GM10248 (cell line): ENCODE results near the gene TGM1.

Experiments used
- CTCF ChIA-PET: fragments of 300-600 bp; sonication (Branson Sonifier 250); formaldehyde crosslinking; extraction: SDS; loops from one replicate; lab custom pipeline; 2021; ENCODE audit warnings: antibody characterized with exemption; lab: Yijun Ruan, JAX
- POLR2A ChIA-PET: fragments of 350-650 bp; sonication (Branson Sonifier 250); formaldehyde crosslinking; extraction: SDS; loops from one replicate; lab custom pipeline; 2020; ENCODE audit warnings: antibody characterized with exemption; lab: Yijun Ruan, JAX
- DNase-seq: peaks from one replicate; pipeline ENCODE4 v3.0.0; 2012; ENCODE audit errors: extremely low spot score
- CTCF ChIP-seq: IDR thresholded peaks from 2 replicates; pipeline ENCODE4 v1.5.1; 2012; ENCODE audit warnings: mild to moderate bottlenecking, low read depth; ENCODE audit errors: extremely low read depth, missing control alignments, control extremely low read depth

Gene TGM1

GRCh38 chr14:24285351-24285750 is 22.4 kb upstream of the TGM1 start:
- ChIA-PET POLR2A (no interaction called here), CTCF (interaction anchor here (0.7 to 13.3 kb wide), 5 partner anchors 13 to 43 kb away, joined by 3 to 121 read pairs (median 3); partner anchors contain the start of genes CIDEB, DHRS1, NOP9 and TINF2)
- no peak for DNase-seq
- TF ChIP-seq CTCF, result no peak

GRCh38 chr14:24284501-24285035 is 21.6 kb upstream of the TGM1 start:
- CTCF ChIA-PET, result interaction anchor here (0.7 to 13.3 kb wide), 8 partner anchors 14 to 147 kb away, joined by 3 to 121 read pairs (median 4); partner anchors contain the start of genes CIDEB, DHRS1, MDP1 and NOP9
- POLR2A ChIA-PET, result no interaction called here

DNA sequence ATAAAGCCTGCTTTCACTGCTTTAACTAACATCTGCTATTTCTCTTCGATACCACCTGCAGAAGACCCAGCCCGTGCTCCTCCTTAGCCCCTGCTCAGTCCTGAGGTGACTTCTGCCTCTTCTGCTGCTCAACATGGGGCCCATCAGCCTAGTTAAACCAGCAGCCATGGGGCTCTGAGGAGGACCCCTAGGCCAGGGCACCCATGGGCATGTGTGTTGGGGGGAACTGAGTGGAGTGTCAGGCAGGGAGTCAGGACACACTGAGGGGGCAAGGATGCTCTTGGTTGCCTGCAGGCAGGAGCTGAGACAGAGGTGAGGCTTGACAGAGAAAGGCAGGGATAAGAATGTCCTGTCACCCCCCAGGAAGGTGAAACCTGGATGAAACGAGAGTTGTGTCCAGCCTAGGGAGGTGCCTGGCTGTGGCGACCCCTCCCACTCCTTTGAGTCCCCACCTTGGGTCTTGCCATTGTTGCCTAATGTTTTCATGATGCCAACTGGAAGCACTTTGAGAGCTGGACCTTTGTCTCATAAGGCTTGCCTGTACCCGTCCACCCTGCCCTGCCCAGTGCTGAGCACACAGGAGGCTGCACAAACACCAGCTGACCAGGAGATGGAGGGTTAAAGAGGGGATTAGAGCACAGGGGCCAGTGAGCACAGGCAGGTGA is 21.0 kb upstream of the TGM1 start:
- no peak for DNase-seq
- TF ChIP-seq CTCF, result no peak
- ChIA-PET POLR2A (no interaction called here), CTCF (interaction anchor here (1.1 to 13.3 kb wide), 10 partner anchors 7 to 148 kb away, joined by 3 to 121 read pairs (median 4); partner anchors contain the start of genes CIDEB, DHRS1, MDP1 and NOP9)

More at GRCh38 chr14:24284501-24285035, 21.6 kb upstream of the TGM1 start:
- no peak for TF ChIP-seq CTCF
- DNase-seq, result no peak

- DNase-seq, result no peak
- POLR2A ChIA-PET, result interaction anchor here (0.6 kb wide), 1 partner anchor 143 kb away, joined by 6 read pairs; no protein-coding TSS in a partner anchor
- CTCF ChIA-PET, result interaction anchor here (1.2 to 13.3 kb wide), 7 partner anchors 8 to 67 kb away, joined by 4 to 121 read pairs (median 10); partner anchors contain the start of genes CIDEB, DHRS1, MDP1 and NOP9
- no peak for TF ChIP-seq CTCF
Observed at GRCh38 chr14:24282736-24283135, 19.8 kb upstream of the TGM1 start.

DNA sequence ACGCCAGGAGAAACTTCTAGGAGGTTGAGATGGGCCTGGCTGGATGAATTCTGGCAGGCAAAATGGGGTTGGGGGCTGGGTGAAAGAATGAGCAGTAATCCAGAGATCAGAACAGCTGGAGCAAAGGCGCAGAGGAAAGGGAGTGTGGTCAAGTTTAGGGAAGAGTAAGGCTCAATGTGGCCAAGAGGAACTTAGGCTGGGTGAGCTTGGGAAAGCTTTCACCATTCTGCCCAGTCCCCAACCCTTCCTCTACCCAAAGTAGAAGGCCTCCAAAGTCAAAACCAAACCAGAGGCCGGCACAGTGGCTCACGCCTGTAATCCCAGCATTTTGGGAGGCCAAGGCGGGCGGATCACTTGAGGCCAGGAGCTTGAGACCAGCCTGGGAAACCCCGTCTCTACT is 18.7 kb upstream of the TGM1 start:
- CTCF ChIA-PET, result interaction anchor here (1.7 to 13.3 kb wide), 7 partner anchors 10 to 66 kb away, joined by 6 to 121 read pairs (median 26); partner anchors contain the start of genes CIDEB, DHRS1, MDP1 and NOP9
- POLR2A ChIA-PET, result no interaction called here
- no peak for TF ChIP-seq CTCF
- no peak for DNase-seq

- no peak for TF ChIP-seq CTCF
- CTCF ChIA-PET, result interaction anchor here (0.7 to 13.3 kb wide), 12 partner anchors 10 to 65 kb away, joined by 3 to 121 read pairs (median 8); partner anchors contain the start of genes CIDEB, DHRS1, MDP1 and NOP9
- DNase-seq, result no peak
- POLR2A ChIA-PET, result interaction anchor here (1.1 kb wide), 1 partner anchor 30 kb away, joined by 3 read pairs; the partner anchor contains the start of gene LTB4R
Observed at GRCh38 chr14:24280797-24281460, 18.0 kb upstream of the TGM1 start.
